Measurements from ENCODE around the gene CLSTN1.
"Not testable (repeated sequence)": the region's sequence is repeated elsewhere in the genome, so short reads cannot be mapped to it uniquely, and the experiment has no call there.

CLSTN1 gene

GRCh38 chr1:9714257-9714718 lies 109.5 kb downstream of the CLSTN1 start:
- DNase-seq (ENCODE audit: low read depth), result no peak

GRCh38 chr1:9712767-9713166 lies 111.0 kb downstream of the CLSTN1 start:
- DNase-seq (ENCODE audit: low read depth), result not testable (repeated sequence)

GRCh38 chr1:9711466-9712020 lies 112.2 kb downstream of the CLSTN1 start:
- DNase-seq (ENCODE audit: low read depth), result no peak

- DNase-seq (ENCODE audit: low read depth), result no peak
Observed at GRCh38 chr1:9710037-9710436, 113.7 kb downstream of the CLSTN1 start.

- DNase-seq (ENCODE audit: low read depth), result no peak
Observed at GRCh38 chr1:9706178-9706577, 117.6 kb downstream of the CLSTN1 start.

- peak; percentile 48 for DNase-seq (ENCODE audit: low read depth)
Observed at GRCh38 chr1:9705337-9706093, 118.2 kb downstream of the CLSTN1 start.

- DNase-seq (ENCODE audit: low read depth), result no peak
Observed at GRCh38 chr1:9703681-9704080, 120.1 kb downstream of the CLSTN1 start.

GRCh38 chr1:9703165-9703509 lies 120.6 kb downstream of the CLSTN1 start:
- no peak for DNase-seq (ENCODE audit: low read depth)

GRCh38 chr1:9701665-9702064 lies 122.1 kb downstream of the CLSTN1 start:
- DNase-seq (ENCODE audit: low read depth), result no peak

GRCh38 chr1:9700340-9700739 lies 123.4 kb downstream of the CLSTN1 start:
- DNase-seq (ENCODE audit: low read depth), result peak; percentile 62

GRCh38 chr1:9699361-9699760 lies 124.4 kb downstream of the CLSTN1 start:
- DNase-seq (ENCODE audit: low read depth), result no peak

GRCh38 chr1:9696793-9697192 lies 127.0 kb downstream of the CLSTN1 start:
- no peak for DNase-seq (ENCODE audit: low read depth)

- no peak for DNase-seq (ENCODE audit: low read depth)
Observed at GRCh38 chr1:9691691-9692090, 132.1 kb downstream of the CLSTN1 start.

- no peak for DNase-seq (ENCODE audit: low read depth)
Observed at GRCh38 chr1:9691108-9691445, 132.7 kb downstream of the CLSTN1 start.

GRCh38 chr1:9690440-9691107 lies 133.2 kb downstream of the CLSTN1 start:
- no peak for DNase-seq (ENCODE audit: low read depth)

- DNase-seq (ENCODE audit: low read depth), result no peak
Observed at GRCh38 chr1:9689971-9690381, 133.8 kb downstream of the CLSTN1 start.

GRCh38 chr1:9689011-9689706 lies 134.6 kb downstream of the CLSTN1 start:
- no peak for DNase-seq (ENCODE audit: low read depth)

- DNase-seq (ENCODE audit: low read depth), result no peak
Observed at GRCh38 chr1:9688599-9688998, 135.2 kb downstream of the CLSTN1 start.

- DNase-seq (ENCODE audit: low read depth), result no peak
Observed at GRCh38 chr1:9687874-9688582, 135.7 kb downstream of the CLSTN1 start.

GRCh38 chr1:9687120-9687873 lies 136.5 kb downstream of the CLSTN1 start:
- DNase-seq (ENCODE audit: low read depth), result no peak

- DNase-seq (ENCODE audit: low read depth), result no peak
Observed at GRCh38 chr1:9684801-9685200, 139.0 kb downstream of the CLSTN1 start.

Data from HS-27A (cell line).